Cerebellar nuclear complex (tissue), 1 donor: ENCODE data around the gene CEACAM19.
"Not testable (repeated sequence)": the region's sequence is repeated elsewhere in the genome, so short reads cannot be mapped to it uniquely, and the experiment has no call there.

Experiments used
- DNase-seq, 2 experiments: peaks; one replicate each; lab custom pipeline; 2025; lab: John Stamatoyannopoulos, UW

The CEACAM19 gene

DNA sequence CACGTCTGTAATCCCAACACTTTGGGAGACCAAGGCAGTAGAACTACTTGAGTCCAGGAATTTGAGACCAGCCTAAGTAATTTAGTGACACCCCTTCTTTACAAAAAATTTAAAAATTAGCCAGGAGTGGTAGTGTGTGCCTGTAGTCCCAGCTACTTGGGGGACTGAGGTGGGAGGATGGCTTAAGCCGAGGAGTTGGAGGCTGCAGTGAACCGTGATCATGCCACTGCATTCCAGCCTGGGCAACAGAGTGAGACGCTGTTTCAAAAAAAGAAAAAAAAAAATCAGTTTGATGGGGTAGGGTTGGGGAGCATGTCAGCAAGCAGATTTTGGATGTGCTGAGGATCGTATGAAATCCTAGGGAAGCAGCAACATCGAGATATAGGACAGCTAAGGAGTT is 4.2 kb downstream of the CEACAM19 start:
- DNase-seq: no peak

DNA sequence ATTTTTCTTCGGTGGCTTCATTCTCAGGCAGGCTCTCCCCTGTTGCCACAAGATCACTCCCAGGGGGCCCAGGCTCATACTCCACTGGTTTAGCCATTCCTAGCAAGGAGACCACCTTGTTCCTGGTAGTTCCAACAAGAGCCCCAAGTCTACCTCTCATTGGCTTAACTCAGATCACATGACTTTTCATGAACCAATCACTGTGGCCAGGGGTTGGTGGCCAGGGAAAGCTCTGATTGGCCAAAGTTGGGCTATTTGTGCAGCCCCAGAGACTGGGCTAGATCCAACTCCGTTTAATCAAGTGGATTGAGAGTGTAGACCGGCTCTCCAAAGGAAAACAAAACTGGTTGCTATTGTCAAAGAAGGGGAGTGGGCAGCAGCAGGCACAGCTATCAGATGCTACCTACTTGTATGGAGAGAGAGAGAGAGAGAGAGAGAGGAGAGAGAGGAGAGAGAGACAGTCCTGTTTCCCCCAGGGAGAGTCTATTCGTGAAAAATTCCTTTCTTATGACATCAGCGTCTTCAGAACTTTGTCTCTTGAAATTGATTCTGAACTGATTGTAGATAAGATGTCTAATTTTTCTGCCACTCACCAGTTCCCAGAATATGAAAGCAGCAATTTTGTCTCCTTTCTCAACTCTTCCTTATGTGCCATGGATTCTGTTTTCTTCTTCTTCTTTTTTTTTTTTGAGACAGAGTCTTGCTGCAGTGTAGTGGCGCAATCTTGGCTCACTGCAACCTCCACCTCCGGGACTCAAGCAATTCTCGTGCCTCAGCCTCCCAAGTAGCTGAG is 5.9 kb downstream of the CEACAM19 start:
- DNase-seq: no peak

DNA sequence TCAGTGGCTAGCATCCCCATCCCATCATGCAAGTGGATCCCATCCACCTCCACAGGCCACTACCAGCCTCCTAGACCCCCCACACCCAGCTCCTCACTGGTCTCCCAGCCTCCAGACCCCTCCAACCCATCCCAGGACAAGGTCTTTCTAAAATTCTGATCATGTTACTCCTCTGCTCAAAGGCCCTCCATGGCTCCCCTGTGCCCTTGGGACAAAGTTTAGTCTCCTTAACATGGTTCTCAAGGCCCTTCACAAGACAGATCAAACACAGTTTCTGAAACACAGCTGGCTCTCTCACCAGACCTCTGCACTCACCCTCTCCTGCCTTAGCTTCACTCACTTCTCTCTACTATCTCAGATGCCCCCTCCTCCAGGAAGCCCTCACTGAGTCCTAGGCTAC is 9.3 kb downstream of the CEACAM19 start:
- no peak for DNase-seq

DNA sequence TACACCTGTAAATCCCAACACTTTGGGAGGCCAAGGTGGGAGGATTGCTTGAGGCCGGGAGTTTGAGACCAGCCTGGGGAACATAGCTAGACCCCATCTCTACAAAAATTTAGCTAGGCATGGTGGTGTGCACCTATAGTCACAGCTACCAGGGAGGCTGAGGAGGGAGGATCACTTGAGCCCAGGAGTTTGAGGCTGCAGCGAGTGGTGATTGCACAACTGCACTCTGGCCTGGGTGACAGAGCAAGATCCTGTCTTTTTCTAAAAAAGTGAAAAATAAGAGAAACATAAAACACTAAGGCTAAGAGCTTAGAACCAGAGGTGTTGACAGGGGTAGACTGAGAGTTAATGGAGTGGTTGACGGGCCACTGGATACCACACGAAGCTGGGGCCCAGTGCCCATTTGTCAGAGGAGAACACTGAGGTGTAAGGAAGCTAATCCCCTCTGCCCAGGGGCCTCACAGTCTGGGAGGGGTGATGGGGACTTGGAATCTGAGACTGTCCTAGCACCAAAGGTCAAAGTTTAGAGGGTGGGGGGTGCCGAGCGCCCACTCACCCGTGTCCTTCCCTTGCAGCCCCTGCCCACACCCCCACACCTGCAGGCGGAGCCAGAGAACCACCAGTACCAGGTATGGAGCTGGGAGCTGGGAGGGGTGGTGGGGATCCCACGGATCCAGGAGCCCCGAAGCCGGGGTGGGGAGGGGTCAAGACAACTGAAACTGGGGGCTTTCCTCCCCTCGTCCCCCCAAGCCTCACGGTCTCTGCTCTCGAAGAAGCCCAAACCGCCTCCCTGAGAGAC is 10.9 kb downstream of the CEACAM19 start:
- DNase-seq: no peak

DNA sequence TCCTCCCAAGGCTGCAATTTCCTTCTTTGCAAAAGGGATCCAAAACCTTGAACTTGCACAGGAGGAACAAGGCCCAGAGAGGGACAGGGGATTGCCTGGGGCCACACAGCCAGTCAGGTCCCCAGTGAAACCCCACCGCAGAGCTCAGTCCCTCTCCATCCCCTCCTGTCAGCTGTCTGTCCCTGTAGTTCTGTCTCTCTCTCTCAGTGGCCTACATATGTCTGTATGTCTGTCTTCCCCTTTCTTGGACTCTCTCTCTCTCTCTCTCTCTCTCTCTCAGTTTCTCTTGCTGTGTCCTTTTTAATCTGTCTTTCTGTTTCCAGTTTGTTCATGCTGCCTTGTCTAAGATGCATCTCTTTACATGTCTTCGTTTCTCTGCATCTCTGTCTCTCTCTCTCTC is 11.5 kb downstream of the CEACAM19 start:
- no peak for DNase-seq

DNA sequence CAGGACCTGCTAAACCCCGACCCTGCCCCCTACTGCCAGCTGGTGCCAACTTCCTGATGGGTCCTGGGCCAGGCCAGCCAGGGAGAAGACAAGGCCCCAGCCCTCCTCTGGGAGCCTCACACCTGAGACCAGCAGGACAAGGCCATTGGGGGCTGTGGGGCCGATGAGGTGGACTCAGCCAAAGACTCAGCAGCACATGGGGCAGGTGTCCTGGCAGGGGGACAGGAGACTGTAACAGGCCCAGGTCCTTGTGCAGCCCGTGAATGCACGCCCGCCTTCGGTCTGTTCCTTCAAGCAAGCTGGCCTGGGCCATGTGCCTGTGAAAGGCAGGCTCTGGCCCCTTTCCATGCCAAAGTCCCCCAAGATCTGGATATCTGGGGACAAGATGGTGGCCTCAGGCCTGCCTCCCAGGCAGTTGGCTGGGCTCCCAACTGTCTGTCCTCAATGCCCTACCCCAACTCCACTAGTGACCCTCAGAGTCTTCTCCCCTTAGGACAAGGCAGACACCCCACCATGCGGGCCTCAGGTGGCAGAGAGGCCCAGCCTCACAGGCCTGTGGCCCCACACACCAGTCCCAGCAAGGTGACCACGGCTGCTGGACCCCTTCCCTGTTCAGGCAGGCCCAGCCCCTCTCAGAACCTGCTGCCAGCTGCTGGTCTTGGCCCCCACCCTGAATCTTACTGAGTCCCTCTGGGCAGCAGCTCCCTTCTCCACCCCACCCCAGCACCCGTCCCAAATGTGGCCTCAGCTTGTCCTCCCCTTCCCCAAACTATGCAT is 12.3 kb downstream of the CEACAM19 start:
- no peak for DNase-seq

DNA sequence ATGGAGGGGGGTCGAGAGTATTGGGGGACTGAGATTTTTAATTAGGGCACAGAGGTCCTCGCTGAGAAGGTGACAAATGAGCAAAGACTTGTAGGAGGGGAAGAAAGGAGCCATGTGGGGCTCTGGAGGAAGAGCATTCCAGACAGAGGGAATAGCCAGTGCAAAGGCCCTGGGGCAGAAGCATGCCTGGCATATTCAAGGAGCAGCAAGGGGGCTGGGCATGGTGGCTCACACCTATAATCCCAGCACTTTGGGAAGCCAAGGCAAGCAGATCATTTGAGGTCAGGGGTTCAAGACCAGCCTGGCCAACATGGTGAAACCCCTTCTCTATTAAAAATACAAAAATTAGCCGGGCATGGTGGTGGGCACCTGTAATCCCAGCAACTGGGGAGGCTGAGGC is 13.1 kb downstream of the CEACAM19 start:
- DNase-seq: not testable (repeated sequence)

DNA sequence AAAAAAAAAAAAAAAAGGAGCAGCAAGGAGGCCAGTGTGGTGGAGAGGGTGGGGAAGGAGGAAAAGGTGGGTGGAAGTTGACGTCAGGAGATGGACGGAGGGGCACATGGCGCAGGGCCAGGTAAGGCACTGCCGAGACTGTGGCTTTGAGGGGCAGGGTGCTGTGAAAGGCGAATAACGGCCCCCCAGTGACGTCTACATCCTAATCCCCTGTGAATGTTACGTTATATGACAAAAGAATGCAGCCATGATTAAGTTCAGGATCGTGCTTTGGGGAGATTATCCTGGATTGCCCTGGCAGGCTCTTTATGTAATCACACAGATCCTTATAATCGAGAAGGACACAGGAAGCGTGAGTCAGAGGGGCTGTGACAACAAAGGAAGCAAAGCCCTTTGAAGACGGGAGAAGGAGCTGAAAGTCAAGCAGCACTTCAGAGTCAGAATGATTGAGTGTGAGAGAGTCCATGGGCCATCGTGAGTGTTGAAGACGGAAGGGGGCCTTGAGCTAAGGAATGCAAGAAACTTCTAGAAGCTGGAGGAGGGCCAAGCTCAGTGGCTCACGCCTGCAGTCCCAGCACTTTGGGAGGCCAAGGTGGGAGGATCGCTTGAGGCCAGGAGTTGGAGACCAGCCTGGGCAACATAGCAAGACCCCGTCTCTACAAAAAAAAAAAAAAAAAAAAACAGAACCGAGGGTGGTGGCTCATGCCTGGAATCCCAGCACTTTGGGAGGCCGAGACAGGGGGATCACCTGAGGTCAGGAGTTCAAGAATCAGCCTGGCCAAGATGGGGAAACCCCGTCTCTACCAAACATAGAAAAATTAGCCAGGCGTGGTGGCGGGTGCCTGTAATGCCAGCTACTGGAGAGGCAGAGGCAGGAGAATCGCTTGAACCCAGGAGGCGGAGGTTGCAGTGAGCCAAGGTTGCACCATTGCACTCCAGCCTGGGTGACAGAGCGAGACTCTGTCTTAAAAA is 13.9 kb downstream of the CEACAM19 start:
- no peak for DNase-seq

DNA sequence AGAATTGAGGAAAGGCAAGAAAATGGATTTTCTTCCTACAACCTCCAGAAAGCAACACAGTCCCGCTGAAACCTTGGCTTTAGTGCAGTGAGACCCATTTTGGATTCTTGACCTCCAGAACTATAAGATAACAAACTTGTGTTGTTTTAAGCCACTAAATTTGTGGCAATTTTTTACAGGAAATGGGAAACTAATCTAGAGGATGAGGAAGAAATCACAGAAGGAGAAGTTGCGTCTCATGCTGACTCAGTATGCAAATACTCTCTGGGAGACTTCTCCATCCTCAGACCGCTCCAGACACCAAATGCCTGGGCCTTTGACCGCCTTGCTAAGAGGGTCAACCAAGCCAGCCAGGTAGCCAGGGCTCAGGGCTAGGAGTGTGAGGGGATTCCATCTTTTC is 14.6 kb downstream of the CEACAM19 start:
- no peak for DNase-seq

DNA sequence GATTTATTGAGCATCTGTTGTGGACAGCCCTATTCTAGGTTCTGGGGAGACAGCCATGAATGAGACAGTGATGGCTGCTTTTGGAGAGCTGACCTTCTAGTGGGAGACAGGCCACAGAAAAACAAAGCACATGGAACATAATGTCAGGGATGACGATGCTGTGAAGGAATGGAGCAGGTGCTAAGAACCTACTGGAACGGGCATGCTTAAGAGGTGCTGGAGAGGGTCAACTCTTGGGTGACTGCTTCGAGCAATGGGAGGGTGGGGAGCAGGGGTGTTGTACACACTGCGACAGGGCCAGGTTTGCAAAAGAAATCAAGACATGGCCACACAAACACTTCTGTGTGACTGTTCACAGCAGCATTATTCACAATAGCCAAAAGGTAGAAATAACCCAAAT is 15.6 kb downstream of the CEACAM19 start:
- DNase-seq: no peak

DNA sequence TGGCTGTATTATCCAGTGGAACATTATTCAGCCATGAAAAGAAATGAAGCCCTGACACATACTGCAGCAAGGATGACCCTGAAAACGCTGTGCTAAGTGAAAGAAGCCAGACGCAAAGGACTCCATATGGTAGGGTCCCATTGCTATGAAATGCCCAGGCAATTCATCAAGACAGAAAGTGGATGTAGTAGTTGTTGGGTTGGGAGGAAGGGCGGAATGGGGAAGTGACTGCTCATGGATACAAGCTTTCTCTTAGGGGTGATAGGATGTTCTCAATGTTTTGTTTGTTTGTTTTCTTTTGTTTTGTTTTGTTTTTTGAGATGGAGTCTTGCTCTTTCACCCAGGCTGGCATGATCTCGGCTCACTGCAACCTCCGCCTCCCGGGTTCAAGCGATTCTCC is 16.6 kb downstream of the CEACAM19 start:
- no peak for DNase-seq

DNA sequence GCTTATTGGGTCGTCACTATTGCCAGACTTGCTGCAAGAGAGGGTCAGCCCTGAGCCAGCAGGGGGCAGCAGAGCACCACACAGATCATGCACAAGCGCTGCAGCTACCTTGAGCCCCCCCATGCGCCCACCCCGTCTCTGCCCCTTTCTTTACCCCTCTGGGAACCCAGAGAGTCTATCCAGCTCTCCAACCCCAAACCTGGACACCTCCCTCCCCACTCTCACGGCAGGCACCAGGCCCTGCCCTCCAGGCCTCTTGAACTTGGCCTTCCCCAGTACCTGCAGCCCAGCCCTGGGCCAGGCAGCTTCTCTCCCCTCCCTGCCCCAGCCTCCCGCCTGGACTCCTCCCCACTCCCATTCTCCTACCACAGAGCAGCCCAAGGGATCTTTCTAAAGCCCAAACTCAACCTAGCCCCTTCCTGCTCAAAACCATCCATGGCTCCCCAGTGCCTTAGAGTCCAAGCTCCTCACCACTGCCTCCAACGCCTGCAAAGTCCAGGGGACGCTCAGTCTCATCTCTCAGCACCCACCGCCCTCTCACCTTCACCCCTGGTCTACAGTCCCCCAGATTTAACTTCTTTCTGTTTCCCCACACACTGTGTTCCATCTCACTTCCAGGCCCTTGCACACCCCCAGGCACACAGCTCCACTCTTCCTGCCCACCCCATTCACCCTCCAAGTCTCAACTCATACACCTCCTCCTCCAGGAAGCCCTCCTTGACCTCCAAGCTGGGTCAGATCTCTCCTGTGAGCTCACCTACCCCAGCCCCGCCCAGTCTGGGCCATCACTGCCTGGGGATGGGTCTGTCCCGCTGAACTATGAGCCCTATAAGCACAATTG is 18.2 kb downstream of the CEACAM19 start:
- DNase-seq: no peak

DNA sequence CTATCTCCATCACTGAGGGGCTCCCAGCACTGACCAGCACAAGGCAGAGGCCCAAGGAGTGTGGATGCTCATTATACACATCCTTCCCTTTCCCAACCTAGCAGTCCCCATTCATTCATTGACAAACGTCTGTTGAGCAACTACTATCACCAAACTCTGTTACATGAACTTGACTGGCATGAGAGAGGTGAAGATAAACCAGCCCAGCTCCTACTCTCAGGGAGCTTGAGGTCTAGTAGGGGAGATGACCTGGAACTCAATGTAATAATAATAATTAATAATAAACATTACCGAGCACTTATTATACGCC is 18.8 kb downstream of the CEACAM19 start:
- no peak for DNase-seq

DNA sequence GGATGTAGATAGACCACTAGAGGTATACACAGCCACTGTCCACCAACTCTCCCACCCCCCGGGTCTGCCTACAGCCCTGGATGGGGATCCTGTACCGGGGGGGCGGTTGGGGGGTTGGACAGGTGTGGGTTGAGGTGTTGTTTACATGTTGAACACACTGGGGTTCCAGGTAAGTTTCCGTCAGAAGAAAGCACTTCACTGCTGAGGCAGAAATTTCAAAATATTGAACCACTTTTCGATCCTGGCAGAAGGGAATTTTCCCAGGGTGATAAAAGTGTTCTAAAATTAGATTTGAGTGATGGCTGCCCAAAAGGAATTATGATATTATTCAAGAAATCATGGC is 21.1 kb downstream of the CEACAM19 start:
- no peak for DNase-seq

DNA sequence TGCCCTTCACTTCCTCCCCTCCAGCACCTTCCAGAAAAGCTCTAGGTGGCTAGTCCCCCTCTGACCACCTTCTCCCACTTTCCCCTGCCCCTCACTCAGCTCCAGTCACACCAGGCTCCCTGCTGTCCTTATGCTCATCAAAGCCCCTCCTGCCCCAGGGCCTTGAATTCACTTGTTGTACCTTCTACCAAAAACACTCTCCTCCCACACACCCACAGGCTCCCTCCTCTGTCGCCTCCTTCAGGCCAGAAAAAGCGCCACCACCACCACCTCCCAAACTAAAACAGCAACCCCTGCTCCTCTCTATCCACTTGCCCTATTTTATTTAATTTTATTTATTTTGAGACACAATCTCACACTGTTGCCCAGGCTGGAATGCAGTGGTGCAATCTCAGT is 22.9 kb downstream of the CEACAM19 start:
- DNase-seq: no peak

DNA sequence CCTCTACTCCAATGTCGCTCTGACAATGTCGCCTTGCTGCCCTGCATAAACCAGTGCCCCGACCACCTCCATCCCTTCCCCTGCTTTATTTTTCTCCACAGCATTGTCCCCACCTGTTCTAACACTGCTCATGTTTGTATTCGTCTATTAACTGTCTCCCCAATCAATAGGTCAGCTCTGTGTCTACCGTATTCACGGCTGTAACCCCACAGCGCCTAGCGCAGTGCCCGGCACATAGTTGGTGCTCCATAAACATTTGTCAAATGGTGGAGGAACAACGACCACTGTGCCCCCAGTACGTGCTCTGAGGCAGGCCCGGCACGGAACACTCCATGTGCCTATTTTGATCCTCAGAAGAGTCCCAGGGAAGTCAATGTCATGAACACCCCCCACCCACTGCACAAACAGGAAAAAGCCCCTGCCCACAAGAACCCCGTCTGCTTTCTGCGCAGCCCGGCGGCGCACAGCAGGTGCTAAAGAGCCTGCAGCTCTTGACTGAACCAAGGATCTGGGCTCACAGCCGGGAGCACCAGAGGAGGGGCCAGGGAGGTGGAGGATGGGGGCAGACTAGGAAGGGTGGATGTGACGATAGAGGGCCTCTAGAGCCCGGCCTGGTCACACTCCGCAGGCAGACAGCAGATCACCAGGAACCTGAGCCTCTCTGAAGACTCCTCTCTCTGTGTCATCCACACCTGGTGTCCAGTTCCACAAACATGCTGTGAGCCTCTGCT is 25.8 kb downstream of the CEACAM19 start:
- no peak for DNase-seq

DNA sequence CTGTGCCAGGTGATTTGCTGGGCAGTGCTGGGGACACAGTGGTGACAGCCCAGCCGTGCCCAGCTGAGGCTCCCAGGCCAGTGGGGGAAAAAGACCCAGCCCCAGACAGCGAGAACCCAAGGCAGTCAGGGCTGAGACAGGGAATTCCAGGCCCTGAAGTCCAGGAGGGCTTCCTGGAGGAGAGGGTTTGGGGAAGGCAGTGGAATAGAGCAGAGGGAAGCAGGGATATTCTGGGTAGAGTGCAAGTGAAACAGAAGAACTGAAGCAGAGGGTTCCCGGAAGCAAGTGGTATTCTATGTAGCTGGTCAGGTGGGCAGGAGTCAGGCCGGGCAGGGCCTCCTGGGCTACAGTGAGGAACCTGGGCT is 26.4 kb downstream of the CEACAM19 start:
- DNase-seq: no peak

DNA sequence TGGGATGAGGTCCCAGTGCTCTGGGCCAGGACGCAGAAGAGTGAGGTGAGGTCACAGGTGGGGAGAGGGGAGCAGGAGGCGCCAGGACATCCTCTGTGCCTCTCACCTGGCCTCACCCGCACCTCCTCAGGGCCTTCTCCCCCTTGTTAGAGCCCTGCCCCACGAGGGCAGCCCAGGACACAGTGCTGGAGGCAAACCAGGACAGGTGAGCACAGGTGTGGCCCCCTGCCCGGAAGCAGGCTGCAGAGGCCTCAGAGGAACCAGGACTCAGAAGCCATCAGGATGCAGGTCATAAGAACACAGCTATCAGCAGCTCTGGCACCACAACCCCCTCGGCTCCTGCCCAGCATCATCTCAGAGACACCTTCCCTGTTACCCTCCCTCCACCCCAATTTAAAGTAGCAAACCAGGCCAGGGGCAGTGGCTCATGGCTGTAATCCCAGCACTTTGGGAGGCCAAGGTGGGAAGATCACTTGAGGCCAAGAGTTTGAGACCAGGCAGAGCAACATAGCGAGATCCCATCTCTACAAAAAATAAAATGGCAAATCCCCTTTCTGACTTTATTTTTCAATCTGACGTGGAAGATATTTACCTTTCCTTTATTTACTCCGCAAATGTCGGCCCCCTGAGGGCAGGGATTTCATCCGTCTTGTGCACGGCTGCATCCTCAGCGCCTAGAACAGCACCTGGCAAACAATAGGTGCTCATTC is 27.4 kb downstream of the CEACAM19 start, which contains the start of gene CEACAM16:
TSS of gene CEACAM16 (plus strand) at position 660 of the 710 bp plus-strand sequence. CDS start 2,306 bp downstream, outside the sequence.
- no peak for DNase-seq

DNA sequence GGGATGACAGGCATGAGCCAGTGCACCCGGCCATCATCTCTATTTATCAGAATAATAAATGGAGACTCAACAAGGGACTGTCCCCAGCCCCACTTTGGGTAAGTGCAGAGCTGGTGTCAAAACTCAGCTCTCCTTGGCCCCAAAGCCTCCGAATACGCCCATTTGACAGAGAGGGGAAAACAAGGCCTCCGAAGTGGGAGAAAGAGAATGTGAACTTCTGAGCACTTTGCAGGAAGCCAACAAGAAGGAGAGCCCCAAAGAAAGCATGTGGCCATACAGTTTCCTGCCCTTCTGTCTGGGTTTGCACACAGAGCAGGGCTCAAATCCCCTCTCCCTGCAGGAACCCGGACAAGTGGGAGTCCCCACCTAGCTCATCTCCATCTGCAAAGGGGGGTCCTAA is 29.3 kb downstream of the CEACAM19 start:
- DNase-seq: no peak
